D721Med (cell line): ENCODE results near the gene SH2D3A.

ENCODE experiments used
- DNase-seq: peaks from one replicate; pipeline ENCODE4 v3.0.0; 2011; ENCODE audit warnings: low spot score; ENCODE audit not compliant: insufficient read length
- FAIRE-seq: peaks from 2 replicates; lab custom pipeline; 2011; peaks lifted over from hg19 to GRCh38; lab: Jason Lieb, UNC
- TF ChIP-seq, protein P1 (sequence below): IDR thresholded peaks from 2 replicates; pipeline ENCODE4 v1.5.1; 2012; ENCODE audit warnings: mild to moderate bottlenecking, control low read depth; ENCODE audit not compliant: insufficient read depth; ENCODE audit errors: missing control alignments

Gene SH2D3A

DNA sequence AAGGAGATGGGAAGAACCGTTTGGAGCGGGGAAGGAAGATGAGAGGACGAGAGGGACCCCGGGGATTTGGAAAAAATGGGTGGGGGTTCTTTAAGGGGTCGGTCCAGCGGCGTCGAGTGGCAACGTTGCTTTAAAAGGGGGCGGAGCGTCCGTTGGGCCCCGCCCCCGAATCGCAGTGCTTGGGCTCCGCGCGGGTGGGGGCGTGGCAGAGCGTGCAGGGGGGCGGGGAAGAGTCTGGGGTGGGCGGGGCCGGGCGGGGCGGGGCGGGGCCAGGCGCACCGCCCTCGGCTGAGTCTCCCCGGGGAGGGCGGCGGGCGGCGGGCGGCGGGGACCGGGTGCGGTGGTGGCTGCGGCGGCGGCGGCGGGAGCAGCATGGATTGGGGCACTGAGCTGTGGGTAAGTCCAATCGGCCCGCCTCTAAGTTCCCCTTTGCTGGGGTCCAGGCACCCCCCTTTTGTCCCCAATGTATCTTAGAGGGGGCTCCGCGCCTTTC lies 27.8 kb downstream of the SH2D3A start, which contains the start of gene TRIP10:
Gene TRIP10, plus strand, starts transcription at position 291 of the 493 bp plus-strand sequence. Its CDS starts 82 bp downstream, at position 373.
- TF ChIP-seq, protein P1, sequence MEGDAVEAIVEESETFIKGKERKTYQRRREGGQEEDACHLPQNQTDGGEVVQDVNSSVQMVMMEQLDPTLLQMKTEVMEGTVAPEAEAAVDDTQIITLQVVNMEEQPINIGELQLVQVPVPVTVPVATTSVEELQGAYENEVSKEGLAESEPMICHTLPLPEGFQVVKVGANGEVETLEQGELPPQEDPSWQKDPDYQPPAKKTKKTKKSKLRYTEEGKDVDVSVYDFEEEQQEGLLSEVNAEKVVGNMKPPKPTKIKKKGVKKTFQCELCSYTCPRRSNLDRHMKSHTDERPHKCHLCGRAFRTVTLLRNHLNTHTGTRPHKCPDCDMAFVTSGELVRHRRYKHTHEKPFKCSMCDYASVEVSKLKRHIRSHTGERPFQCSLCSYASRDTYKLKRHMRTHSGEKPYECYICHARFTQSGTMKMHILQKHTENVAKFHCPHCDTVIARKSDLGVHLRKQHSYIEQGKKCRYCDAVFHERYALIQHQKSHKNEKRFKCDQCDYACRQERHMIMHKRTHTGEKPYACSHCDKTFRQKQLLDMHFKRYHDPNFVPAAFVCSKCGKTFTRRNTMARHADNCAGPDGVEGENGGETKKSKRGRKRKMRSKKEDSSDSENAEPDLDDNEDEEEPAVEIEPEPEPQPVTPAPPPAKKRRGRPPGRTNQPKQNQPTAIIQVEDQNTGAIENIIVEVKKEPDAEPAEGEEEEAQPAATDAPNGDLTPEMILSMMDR, result no peak
- DNase-seq (peak; percentile 68), FAIRE-seq (no peak)

DNA sequence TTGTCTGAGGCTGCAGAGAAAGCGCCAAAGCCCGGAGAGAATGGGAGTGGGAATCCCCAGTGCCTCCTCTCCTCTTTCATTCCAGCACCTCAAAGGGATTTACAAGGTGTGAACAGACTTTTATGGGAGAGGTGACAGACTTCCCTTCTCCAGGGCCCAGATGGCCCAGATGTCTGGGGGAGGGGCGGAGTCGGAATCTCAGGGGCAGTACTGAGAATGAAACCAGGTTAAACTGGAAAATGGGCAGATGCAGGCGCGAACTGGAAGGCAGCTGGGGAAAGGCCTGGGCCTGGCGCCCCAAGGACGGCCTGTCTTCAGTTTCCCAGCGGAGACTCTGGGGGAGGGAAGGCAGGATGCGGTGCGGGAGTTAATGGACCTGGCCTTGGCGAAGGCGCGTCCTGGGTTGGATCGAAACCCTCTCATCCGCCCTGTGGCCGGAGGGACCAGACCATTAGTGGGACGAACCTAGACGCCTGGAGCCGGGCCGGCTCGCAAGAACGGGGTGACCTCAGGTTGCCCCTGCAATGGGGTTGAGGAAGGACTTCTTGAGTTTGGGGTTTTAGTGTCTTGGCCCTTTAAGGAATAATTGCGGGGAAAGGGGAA lies 28.3 kb downstream of the SH2D3A start:
- DNase-seq, result no peak
- no peak for FAIRE-seq
- TF ChIP-seq, protein P1, result no peak

DNA sequence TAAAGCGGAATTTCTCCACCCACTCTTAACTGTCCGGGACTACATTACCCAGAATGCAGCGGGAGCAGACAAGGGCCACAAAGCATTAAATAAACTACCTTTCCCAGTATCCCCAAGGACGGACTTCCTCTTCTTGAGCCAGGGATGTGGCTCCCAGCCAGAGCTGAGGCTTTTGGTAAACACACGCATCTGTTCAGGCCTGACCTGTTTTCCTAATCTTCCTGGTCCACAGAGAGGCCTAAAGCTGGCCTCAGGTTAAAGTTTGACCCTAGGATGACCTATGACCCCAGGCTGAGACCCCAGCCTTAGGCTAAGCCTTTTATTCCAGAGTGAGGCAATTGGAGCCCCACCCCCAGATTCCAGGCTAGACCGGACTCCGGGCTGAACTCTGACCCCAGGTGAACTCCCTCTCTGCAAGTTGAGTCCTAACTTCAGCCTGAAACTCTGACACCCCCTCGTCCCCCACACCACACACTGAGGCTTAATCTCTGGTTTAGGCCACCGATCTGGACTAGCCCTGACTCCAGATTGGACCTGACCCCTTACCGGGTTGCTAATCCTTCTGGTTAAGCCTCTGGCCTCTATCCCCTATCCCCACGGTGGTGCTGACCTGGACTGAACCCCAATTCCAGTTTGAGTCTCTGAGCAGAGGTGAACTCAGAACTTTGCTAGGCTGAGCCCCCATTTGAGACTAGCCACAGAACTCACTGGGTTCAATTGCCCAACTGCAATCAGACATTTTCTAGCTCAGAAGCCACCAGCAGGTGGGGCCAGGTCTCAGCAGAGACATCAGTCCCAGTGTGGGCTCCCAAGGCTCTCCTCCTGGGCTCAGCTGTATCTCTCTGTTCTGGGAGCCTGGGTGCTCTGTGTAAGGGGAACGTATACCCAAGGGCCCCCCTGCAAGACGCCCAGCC lies 29.1 kb downstream of the SH2D3A start:
- FAIRE-seq, result no peak
- TF ChIP-seq, protein P1, result peak; percentile 67

DNA sequence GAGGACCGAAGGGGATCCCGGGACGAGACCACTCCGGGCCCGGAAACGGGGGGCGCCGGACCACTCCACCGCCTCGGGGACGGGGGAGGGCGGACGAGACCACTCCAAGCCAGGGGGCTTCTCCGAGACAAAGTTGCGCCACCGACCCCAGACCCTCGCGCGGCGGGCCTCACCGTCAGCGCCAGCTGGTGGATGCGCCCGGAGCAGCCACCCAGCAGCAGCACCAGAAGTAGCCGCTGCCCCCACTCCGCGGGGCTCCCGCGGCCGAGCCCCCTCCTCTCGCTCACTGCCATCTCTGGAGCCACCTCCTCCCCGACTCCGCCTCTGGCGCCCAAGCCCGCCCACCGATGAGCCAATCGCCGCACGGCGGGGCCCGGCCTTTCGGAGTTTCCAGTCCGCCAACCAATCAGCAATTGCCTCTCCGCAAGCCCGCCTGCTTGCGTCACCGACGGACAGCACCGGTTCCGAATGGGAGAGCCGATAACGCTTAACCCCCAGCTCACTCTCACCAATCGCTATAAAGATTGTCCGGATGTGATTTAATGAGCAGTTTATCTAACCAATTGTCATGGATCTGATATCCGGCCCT lies 29.9 kb downstream of the SH2D3A start, which contains the start of gene GPR108:
Gene GPR108, minus strand, starts transcription at position 297 of the 589 bp plus-strand sequence. Its CDS starts 4 bp downstream, at position 293.
- FAIRE-seq, result peak; percentile 89
- TF ChIP-seq, protein P1, result no peak
- DNase-seq, result peak; percentile 95

More for the DNA sequence above, 29.1 kb downstream of the SH2D3A start:
- no peak for DNase-seq

DNA sequence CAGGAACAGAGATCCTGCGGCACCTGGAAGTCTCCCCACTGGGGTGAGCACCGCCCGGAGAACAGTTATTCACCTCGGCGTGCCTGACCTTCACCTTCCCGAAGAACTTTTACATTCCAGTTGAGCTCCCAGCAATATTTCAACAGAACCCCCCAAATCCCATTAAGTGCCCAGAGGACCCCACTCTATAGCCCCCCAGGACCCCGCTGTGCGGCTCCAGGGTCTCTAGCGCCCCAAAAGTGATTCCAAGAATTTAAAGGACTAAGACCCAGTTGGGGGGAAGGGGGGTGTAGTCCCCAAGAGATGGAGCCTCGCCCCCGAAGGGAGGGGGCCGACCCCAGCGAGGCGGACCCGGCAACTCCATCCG lies 30.3 kb downstream of the SH2D3A start:
- DNase-seq, result peak; percentile 87
- FAIRE-seq, result no peak
- TF ChIP-seq, protein P1, result no peak

DNA sequence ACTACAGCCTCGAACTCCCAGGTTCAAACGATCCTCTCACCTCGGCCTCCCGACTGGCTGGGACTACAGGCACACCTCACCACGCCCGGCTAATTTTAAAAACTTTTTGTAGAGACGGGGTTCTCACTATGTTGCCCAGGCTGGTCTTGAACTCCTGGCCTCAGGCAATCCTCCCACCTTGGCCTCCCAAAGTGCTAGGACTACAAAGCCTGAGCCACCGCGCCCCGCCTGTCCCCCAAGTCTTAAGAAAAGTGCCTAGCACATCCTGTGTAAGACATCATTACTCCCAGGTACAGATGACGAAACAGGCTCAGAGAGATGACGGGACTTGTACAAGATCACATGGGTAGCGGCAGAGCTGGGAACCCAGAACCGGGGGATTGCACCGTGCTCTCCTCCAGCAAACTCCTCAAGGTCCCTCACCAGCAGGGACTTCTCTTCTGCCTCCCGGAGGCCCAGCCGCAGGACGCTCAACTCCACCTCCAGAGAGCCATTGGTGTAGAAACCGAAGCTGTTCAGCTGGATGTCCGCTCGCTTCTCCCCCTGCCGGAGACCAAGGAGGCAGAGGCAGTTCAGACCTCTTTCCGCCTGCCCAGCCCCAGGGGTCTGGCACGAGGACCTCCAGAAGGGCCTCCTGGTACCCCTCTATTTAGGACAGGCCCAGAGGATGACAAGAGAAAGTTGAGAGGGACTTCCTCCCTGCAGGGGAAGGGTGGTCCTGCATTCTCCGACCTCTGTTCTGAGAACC lies 30.9 kb downstream of the SH2D3A start:
- FAIRE-seq, result no peak
- TF ChIP-seq, protein P1, result peak; percentile 50
- DNase-seq, result no peak
